Endothelial cell (in vitro differentiated cells): ENCODE measurements around the gene CCDC85C. TPM values are rescaled to one million over a fixed set of nuclear protein-coding genes. Genes with fewer than 3 reads are reported as not detected.

ENCODE experiments used
- DNase-seq: peaks from one replicate; pipeline ENCODE4 v3.0.0; 2021; ENCODE audit warnings: low spot score
- H3K27ac Mint-ChIP-seq: one replicate; pipeline ENCODE4 v1.8.0; 2021; ENCODE audit warnings: mixed read lengths, inconsistent platforms; ENCODE audit not compliant: unreplicated experiment
- H3K27me3 Mint-ChIP-seq: one replicate; pipeline ENCODE4 v1.8.0; 2021; ENCODE audit warnings: mild to moderate bottlenecking, moderate library complexity, mixed read lengths, inconsistent platforms; ENCODE audit not compliant: unreplicated experiment
- H3K36me3 Mint-ChIP-seq: one replicate; pipeline ENCODE4 v1.8.0; 2021; ENCODE audit warnings: mild to moderate bottlenecking, low read depth, mixed read lengths, inconsistent platforms; ENCODE audit not compliant: unreplicated experiment
- H3K4me1 Mint-ChIP-seq: one replicate; pipeline ENCODE4 v1.8.0; 2021; ENCODE audit warnings: mild to moderate bottlenecking, mixed read lengths, inconsistent platforms; ENCODE audit not compliant: unreplicated experiment
- H3K4me3 Mint-ChIP-seq: one replicate; pipeline ENCODE4 v1.8.0; 2021; ENCODE audit warnings: mild to moderate bottlenecking, mixed read lengths, inconsistent platforms; ENCODE audit not compliant: unreplicated experiment
- H3K9me3 Mint-ChIP-seq: one replicate; pipeline ENCODE4 v1.8.0; 2021; ENCODE audit warnings: mixed read lengths, inconsistent platforms; ENCODE audit not compliant: unreplicated experiment
- long read RNA-seq: library from polyadenylated mRNA; unstranded; transcript quantifications from one replicate; pipeline ENCODE4 v2.0.0, GENCODE V29; 2020; ENCODE audit not compliant: unreplicated experiment
- total RNA-seq: library from RNA; stranded (reverse); fragmentation: NEBNext Ultra II Directional; extraction: Animal tissue kit (Norgen Biotek cat#: 25700); gene quantifications from one replicate; pipeline ENCODE4 v1.2.1, GENCODE V29; 2021; ENCODE audit not compliant: unreplicated experiment
- TF ChIP-seq, protein P1 (sequence below): fragments of 200-600 bp; sonication (generic); IDR thresholded peaks from one replicate; pipeline ENCODE4 v1.5.0; 2021; ENCODE audit warnings: antibody characterized with exemption; ENCODE audit not compliant: unreplicated experiment

The CCDC85C gene
- total RNA-seq, result 42.1 TPM
- long read RNA-seq, partial matches to known transcripts, result 0 of 2 reads
- long read RNA-seq, other reads (novel, unspliced or antisense), result 2 of 2 reads

GRCh38 chr14:99603471-99604277 lies at the start of gene CCDC85C:
TSS of gene CCDC85C (minus strand) at chr14:99604207. CDS start at chr14:99603959, 248 bp downstream.
- Mint-ChIP-seq H3K4me1 (peaks cover 40% of the 10 kb centered on the region), H3K27ac (no peak within 1 kb of the TSS), H3K36me3 (peaks cover 9% of the 10 kb centered on the region), H3K9me3 (no peaks in the 10 kb centered on the region), H3K27me3 (peaks cover 15% of the 10 kb centered on the region), H3K4me3 (peak within 1 kb of the TSS; percentile 87)
- peak; percentile 54 for DNase-seq
- TF ChIP-seq, protein P1, sequence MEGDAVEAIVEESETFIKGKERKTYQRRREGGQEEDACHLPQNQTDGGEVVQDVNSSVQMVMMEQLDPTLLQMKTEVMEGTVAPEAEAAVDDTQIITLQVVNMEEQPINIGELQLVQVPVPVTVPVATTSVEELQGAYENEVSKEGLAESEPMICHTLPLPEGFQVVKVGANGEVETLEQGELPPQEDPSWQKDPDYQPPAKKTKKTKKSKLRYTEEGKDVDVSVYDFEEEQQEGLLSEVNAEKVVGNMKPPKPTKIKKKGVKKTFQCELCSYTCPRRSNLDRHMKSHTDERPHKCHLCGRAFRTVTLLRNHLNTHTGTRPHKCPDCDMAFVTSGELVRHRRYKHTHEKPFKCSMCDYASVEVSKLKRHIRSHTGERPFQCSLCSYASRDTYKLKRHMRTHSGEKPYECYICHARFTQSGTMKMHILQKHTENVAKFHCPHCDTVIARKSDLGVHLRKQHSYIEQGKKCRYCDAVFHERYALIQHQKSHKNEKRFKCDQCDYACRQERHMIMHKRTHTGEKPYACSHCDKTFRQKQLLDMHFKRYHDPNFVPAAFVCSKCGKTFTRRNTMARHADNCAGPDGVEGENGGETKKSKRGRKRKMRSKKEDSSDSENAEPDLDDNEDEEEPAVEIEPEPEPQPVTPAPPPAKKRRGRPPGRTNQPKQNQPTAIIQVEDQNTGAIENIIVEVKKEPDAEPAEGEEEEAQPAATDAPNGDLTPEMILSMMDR, result no peak

GRCh38 chr14:99651953-99652746 lies 48.1 kb upstream of the CCDC85C start:
- Mint-ChIP-seq H3K4me3 (no peak overlapping the region), H3K27ac (no peak overlapping the region), H3K9me3 (no peaks in the 10 kb centered on the region), H3K36me3 (peaks cover 17% of the 10 kb centered on the region), H3K27me3 (peaks cover 11% of the 10 kb centered on the region), H3K4me1 (no peaks in the 10 kb centered on the region)
- TF ChIP-seq, protein P1, result no peak
- DNase-seq, result no peak

- H3K27ac Mint-ChIP-seq, result no peak overlapping the region
- TF ChIP-seq, protein P1, result no peak
- no peak overlapping the region for H3K4me3 Mint-ChIP-seq
- H3K4me1 Mint-ChIP-seq, result no peaks in the 10 kb centered on the region
- no peaks in the 10 kb centered on the region for H3K9me3 Mint-ChIP-seq
- DNase-seq, result no peak
- peaks cover 12% of the 10 kb centered on the region for H3K27me3 Mint-ChIP-seq
- peaks cover 14% of the 10 kb centered on the region for H3K36me3 Mint-ChIP-seq
These were observed 46.2 kb upstream of the CCDC85C start for GRCh38 chr14:99650189-99650588.

DNA sequence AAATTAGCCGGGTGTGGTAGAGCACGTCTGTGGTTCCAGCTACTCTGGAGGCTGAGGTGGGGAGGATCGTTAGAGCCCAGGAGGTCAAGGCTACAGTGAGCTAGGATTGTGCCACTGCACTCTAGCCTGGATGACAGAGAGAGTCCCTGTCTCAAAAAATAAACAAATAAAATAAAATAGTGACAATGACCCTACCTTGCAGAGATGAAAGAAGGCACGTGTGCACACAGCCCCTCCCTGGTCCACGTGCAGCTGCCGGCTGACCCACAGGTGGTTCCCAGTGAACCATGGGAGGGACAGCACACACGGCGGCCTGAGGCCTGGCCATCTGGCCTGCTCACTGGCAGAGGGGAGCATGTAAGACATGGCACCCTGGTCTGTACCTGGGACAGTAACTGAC lies 45.6 kb upstream of the CCDC85C start:
- TF ChIP-seq, protein P1, result no peak
- Mint-ChIP-seq H3K4me1 (no peaks in the 10 kb centered on the region), H3K27ac (no peak overlapping the region), H3K9me3 (no peaks in the 10 kb centered on the region), H3K36me3 (peaks cover 14% of the 10 kb centered on the region), H3K4me3 (no peak overlapping the region), H3K27me3 (peaks cover 11% of the 10 kb centered on the region)
- DNase-seq, result no peak
